ENCODE data around the gene RBM47.

DNA sequence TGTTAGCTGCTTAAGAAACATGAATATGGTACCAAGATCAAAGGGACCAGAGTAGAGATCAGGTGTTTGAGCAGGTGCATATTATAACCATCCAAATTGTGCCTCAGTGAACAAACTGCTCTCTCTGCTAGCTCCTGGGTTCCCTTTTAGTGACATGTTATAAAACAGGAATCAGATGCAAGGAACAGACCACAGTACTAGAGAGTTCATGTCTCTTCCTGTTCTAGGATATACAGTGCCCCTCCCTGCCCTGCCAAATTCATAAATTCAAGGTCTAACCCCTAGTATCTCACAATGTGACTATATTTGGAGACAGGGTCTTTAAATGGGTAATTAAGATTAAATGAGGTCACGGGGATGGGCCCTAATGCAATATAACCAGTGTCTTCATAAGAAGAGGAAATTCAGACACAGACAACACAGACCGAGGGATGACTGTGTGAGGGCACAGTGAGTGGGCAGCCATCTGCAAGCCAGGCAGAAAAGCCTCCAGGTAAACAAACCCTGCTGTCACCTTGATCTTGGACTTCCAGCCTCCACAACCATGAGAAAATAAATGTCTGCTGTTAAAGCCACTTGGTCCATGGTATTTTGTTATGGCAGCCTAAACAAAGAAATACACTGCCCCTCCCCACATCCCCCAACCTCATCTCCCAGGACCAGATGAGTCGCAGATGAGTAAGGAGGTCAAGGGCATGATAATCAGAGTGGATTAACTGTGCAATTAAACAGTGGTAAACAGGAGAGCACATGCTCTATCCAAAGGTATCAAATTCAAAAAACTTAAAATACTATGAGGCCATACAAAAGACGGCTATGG, 82.5 kb downstream of the RBM47 start:
- TF ChIP-seq CTCF (conservative IDR thresholded peaks at IDR 0.05): no peak
- TF ChIP-seq EZH2 (IDR thresholded peaks at IDR 0.05; ENCODE audit: low read depth): no peak
